Activated CD4-positive, alpha-beta T cell treated with anti-CD3 and anti-CD28 coated beads for 48 hours (primary cell): ENCODE measurements around the gene NDOR1.

Source experiments
- DNase-seq: peaks from one replicate; pipeline ENCODE4 v3.0.0-alpha.2; 2020

The NDOR1 gene

GRCh38 chr9:137167747-137168572 lies 37.5 kb upstream of the NDOR1 start:
- DNase-seq, result no peak

- no peak for DNase-seq
Measured at GRCh38 chr9:137168573-137168903, 37.0 kb upstream of the NDOR1 start.

GRCh38 chr9:137168904-137169856 lies 36.3 kb upstream of the NDOR1 start:
- no peak for DNase-seq

- DNase-seq, result no peak
Measured at GRCh38 chr9:137169896-137170358, 35.6 kb upstream of the NDOR1 start, which contains the start of gene LRRC26. Gene LRRC26, minus strand, starts transcription at chr9:137170051. Its CDS starts 108 bp downstream, at chr9:137169943.

- no peak for DNase-seq
Measured at GRCh38 chr9:137170486-137171148, 34.9 kb upstream of the NDOR1 start.

- no peak for DNase-seq
Measured at GRCh38 chr9:137171149-137171900, 34.2 kb upstream of the NDOR1 start.

- DNase-seq, result no peak
Measured at GRCh38 chr9:137172901-137173795, 32.4 kb upstream of the NDOR1 start.

- DNase-seq, result no peak
Measured at GRCh38 chr9:137173796-137174664, 31.5 kb upstream of the NDOR1 start.

- no peak for DNase-seq
Measured at GRCh38 chr9:137174722-137175293, 30.7 kb upstream of the NDOR1 start.

- DNase-seq, result no peak
Measured at GRCh38 chr9:137175345-137175961, 30.0 kb upstream of the NDOR1 start.

GRCh38 chr9:137176302-137177182 lies 29.0 kb upstream of the NDOR1 start:
- peak; percentile 46 for DNase-seq

- DNase-seq, result no peak
Measured at GRCh38 chr9:137178201-137178938, 27.1 kb upstream of the NDOR1 start.

- no peak for DNase-seq
Measured at GRCh38 chr9:137178939-137179630, 26.4 kb upstream of the NDOR1 start.

GRCh38 chr9:137179761-137180160 lies 25.7 kb upstream of the NDOR1 start:
- DNase-seq, result no peak

GRCh38 chr9:137180491-137180890 lies 25.0 kb upstream of the NDOR1 start:
- DNase-seq, result no peak

- DNase-seq, result no peak
Measured at GRCh38 chr9:137181680-137182079, 23.8 kb upstream of the NDOR1 start.

GRCh38 chr9:137182836-137183235 lies 22.7 kb upstream of the NDOR1 start:
- no peak for DNase-seq
